Gastroesophageal sphincter (tissue), 4 donors: ENCODE measurements around the gene SMPX. TPM values are rescaled to one million over a fixed set of nuclear protein-coding genes. Genes with fewer than 3 reads are reported as not detected.

Experiments used
- ATAC-seq: fragments of 150-250 bp; one replicate; pipeline ENCODE4 v1.9.1; 2016; ENCODE audit warnings: mild to moderate bottlenecking, moderate library complexity
- H3K27ac ChIP-seq, 4 donors: fragments of 200-600 bp; sonication (generic) in 3 of 4; 1 replicate in 3 of 4; 2 replicates in 1 of 4; pipeline ENCODE4 v1.5.1; 2016 to 2019
- H3K27me3 ChIP-seq: fragments of 200-600 bp; sonication (generic); one replicate; pipeline ENCODE4 v1.5.1; 2019
- H3K36me3 ChIP-seq, 2 donors: fragments of 200-600 bp; sonication (generic); one replicate each; pipeline ENCODE4 v1.5.1; 2019; ENCODE audit warnings: control low read depth in 1 of 2
- H3K4me1 ChIP-seq, 3 donors: fragments of 200-600 bp; sonication (generic); 1 replicate in 2 of 3; 2 replicates in 1 of 3; pipeline ENCODE4 v1.5.1; 2016 to 2019; ENCODE audit warnings: control low read depth in 2 of 3
- H3K4me3 ChIP-seq, 2 donors: fragments of 200-600 bp; sonication (generic); one replicate each; pipeline ENCODE4 v1.5.1; 2019; ENCODE audit warnings: mild to moderate bottlenecking in 1 of 2, moderate library complexity in 1 of 2
- H3K9me3 ChIP-seq, 3 donors: fragments of 200-600 bp; sonication (generic); one replicate each; pipeline ENCODE4 v1.5.1; 2017 to 2019; ENCODE audit warnings: control low read depth in 2 of 3
- EP300 ChIP-seq: sonication (generic); formaldehyde crosslinking; IDR thresholded peaks from one replicate; pipeline ENCODE4 v1.6.1; 2017; ENCODE audit warnings: antibody characterized with exemption, mild to moderate bottlenecking
- POLR2A ChIP-seq, 2 donors: fragments of 450-650 bp; IDR thresholded peaks; one replicate each; pipeline ENCODE4 v1.6.1; 2017; ENCODE audit warnings: antibody characterized with exemption in 2 of 2, mild to moderate bottlenecking in 2 of 2, moderate library complexity in 1 of 2
- POLR2AphosphoS5 ChIP-seq: sonication (generic); formaldehyde crosslinking; IDR thresholded peaks from one replicate; pipeline ENCODE4 v1.6.1; 2017; ENCODE audit warnings: antibody characterized with exemption
- WGBS, 2 donors: methylation state at CpG; one replicate each; pipeline ENCODE4 v1.1.5; 2018; ENCODE audit warnings: low coverage in 1 of 2; 5-methylcytosine and 5-hydroxymethylcytosine counted together
- total RNA-seq, 4 donors: library from RNA; depleted of rRNA; stranded (reverse); fragments of >200 nt; gene quantifications; one replicate each; pipeline ENCODE4 v1.1.0, GENCODE V29; 2016
- TF ChIP-seq, protein P1 (sequence below), 4 experiments: fragments of 200-600 bp in 2 of 4; fragments of 450-650 bp in 2 of 4; sonication (generic) in 1 of 4; IDR thresholded peaks; one replicate each; pipeline ENCODE4 v1.5.1; 2017 to 2019; ENCODE audit warnings: antibody characterized with exemption in 4 of 4, mild to moderate bottlenecking in 2 of 4, moderate library complexity in 2 of 4

The SMPX gene
- total RNA-seq, 4 donors from 2014 or later, result 14.8 to 32.5 (median 29.0) TPM

DNA sequence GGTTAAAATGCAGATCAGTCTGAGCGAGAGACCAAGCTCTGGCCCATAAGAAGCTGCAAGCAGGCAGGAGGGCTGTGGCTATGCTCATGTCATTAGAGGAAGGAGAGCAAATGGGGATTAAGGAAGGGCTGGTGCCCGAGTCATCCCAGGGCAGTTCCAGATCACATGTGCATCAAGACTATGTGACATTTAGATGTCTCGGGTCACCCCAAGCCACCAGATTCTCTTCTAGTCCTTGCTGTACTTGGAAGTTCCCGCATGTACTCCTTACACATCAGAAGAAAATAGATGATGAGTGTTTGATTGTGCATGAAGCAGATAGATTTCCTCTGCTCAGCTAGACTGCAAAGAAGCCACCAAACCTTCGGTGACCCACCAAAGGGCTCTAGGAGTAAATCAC is 57.6 kb downstream of the SMPX start:
- Histone ChIP-seq H3K36me3 (no peaks in the 10 kb centered on the region), H3K4me3 (no peak overlapping the region), H3K27me3 (no peaks in the 10 kb centered on the region), H3K4me1 (no peaks in the 10 kb centered on the region), H3K9me3 (no peaks in the 10 kb centered on the region), H3K27ac (no peak overlapping the region)
- TF ChIP-seq, protein P1, sequence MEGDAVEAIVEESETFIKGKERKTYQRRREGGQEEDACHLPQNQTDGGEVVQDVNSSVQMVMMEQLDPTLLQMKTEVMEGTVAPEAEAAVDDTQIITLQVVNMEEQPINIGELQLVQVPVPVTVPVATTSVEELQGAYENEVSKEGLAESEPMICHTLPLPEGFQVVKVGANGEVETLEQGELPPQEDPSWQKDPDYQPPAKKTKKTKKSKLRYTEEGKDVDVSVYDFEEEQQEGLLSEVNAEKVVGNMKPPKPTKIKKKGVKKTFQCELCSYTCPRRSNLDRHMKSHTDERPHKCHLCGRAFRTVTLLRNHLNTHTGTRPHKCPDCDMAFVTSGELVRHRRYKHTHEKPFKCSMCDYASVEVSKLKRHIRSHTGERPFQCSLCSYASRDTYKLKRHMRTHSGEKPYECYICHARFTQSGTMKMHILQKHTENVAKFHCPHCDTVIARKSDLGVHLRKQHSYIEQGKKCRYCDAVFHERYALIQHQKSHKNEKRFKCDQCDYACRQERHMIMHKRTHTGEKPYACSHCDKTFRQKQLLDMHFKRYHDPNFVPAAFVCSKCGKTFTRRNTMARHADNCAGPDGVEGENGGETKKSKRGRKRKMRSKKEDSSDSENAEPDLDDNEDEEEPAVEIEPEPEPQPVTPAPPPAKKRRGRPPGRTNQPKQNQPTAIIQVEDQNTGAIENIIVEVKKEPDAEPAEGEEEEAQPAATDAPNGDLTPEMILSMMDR (IDR thresholded peaks at IDR 0.05), result no peak
- no peak for TF ChIP-seq POLR2AphosphoS5
- no peak for TF ChIP-seq POLR2A (IDR thresholded peaks at IDR 0.05)
- no peak for TF ChIP-seq EP300
- no peak for ATAC-seq
- WGBS, 2 donors, result 50 to 73% methylated on average over 1 to 3 of the region's 5 CpGs

DNA sequence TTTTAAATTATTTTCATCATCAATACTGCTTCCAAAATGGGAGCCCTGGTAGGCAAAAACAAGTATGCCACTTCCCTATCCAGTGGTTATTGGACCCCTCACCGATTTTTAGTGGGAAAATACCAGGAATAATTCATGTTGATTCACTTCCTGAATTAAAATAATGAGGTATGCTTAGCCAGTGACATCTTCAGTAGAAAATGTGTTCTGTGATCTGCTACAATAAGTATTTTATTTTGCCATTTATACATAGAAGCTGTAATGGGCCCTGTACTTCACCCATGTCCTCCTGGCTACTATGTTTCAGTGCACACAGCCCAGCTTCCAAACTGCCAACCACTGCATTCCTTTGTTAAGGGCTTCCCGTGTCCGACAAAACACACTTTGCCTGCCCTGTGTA is 58.8 kb downstream of the SMPX start:
- H3K27ac ChIP-seq, result no peak overlapping the region
- no peak overlapping the region for H3K4me3 ChIP-seq
- no peaks in the 10 kb centered on the region for H3K27me3 ChIP-seq
- no peaks in the 10 kb centered on the region for H3K9me3 ChIP-seq
- no peaks in the 10 kb centered on the region for H3K4me1 ChIP-seq
- no peak for ATAC-seq
- no peaks in the 10 kb centered on the region for H3K36me3 ChIP-seq
- TF ChIP-seq, protein P1 (IDR thresholded peaks at IDR 0.05), result no peak
- TF ChIP-seq EP300 (no peak), POLR2AphosphoS5 (no peak), POLR2A (IDR thresholded peaks at IDR 0.05) (no peak)
- WGBS, 2 donors, result 50 to 66% methylated on average over 1 to 3 of the region's 3 CpGs

DNA sequence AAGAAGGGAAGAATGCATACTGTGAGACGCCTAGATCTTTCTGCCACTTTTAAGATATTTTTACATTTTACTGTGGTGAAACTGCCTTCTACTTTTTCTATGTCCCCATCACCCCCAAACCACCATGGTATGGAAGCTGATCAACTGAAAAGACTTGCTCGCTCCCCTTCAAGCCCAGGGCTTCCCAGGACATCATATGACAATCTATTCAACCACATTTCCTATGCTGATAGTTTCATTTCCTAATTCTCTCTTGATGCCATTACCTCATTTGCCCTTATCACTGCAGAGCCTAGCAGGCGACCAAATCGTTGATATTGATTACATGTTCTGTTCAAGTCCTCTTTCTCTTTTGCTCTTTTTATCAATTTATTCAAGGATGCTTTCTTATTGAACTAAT is 59.6 kb downstream of the SMPX start:
- no peak for ATAC-seq
- no peaks in the 10 kb centered on the region for H3K4me1 ChIP-seq
- no peaks in the 10 kb centered on the region for H3K9me3 ChIP-seq
- no peaks in the 10 kb centered on the region for H3K36me3 ChIP-seq
- no peak overlapping the region for H3K4me3 ChIP-seq
- no peaks in the 10 kb centered on the region for H3K27me3 ChIP-seq
- TF ChIP-seq POLR2AphosphoS5, result no peak
- no peak for TF ChIP-seq POLR2A (IDR thresholded peaks at IDR 0.05)
- TF ChIP-seq, protein P1 (IDR thresholded peaks at IDR 0.05), result no peak
- no peak for TF ChIP-seq EP300
- 50 to 67% methylated on average over 2 to 4 of the region's 4 CpGs for WGBS, 2 donors
- H3K27ac ChIP-seq, result no peak overlapping the region

DNA sequence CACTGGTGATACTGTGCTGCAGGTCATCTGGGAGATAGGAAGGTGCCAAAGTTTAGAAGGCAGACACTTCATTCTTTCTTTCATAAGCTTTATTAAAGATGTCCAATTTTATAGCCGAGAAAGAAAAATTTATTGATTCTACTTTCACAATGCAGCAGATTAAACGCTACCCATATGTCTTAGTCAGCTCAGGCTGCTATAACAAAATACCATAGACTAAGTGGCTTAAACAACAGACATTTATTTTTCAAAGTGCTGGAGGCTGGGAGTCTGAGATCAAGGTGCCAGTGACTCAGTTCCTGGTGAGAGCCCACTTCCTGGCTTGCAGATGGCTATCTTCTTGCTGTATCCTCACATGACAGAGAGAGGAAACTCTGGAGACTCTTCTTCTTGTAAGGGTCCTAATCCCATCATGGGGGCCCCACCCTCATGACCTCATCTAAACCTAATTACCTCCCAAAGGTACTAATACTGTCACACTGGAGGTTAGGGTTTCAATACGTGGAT is 66.4 kb downstream of the SMPX start:
- H3K36me3 ChIP-seq, result no peaks in the 10 kb centered on the region
- H3K4me1 ChIP-seq, result no peaks in the 10 kb centered on the region
- no peaks in the 10 kb centered on the region for H3K9me3 ChIP-seq
- TF ChIP-seq POLR2AphosphoS5 (no peak), EP300 (no peak), POLR2A (IDR thresholded peaks at IDR 0.05) (no peak)
- TF ChIP-seq, protein P1 (IDR thresholded peaks at IDR 0.05), result no peak
- H3K27me3 ChIP-seq, result no peaks in the 10 kb centered on the region
- 67 to 92% methylated on average over 3 of the region's 3 CpGs for WGBS, 2 donors
- H3K27ac ChIP-seq, result no peak overlapping the region
- ATAC-seq, result no peak
- H3K4me3 ChIP-seq, result no peak overlapping the region

DNA sequence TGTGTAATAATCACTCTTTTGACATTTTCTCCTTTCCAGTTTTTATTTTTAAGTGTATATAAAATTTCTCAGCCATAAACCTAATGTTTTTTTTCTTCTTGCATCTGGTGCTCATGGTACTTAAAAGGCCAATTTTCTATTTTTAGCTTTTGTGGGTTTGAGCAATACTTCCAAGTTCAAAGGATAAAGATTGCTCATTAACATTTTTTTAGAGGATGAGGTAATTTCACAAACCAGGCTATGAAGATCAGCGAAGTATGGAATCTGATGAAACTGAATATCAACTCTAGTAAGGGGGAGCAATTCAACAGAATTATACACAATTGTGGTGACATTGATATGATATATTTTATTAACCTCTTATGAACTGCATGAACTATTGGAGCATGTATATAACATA is 74.0 kb downstream of the SMPX start:
- Histone ChIP-seq H3K27ac (no peak overlapping the region), H3K36me3 (no peaks in the 10 kb centered on the region), H3K4me1 (no peaks in the 10 kb centered on the region), H3K9me3 (no peaks in the 10 kb centered on the region), H3K27me3 (no peaks in the 10 kb centered on the region), H3K4me3 (no peak overlapping the region)
- TF ChIP-seq, protein P1 (IDR thresholded peaks at IDR 0.05), result no peak
- no peak for TF ChIP-seq EP300
- TF ChIP-seq POLR2AphosphoS5, result no peak
- TF ChIP-seq POLR2A (IDR thresholded peaks at IDR 0.05), result no peak
- ATAC-seq, result no peak
- WGBS, 2 donors, result 45 to 57% methylated on average over 1 of the region's 1 CpG
